Urinary bladder (tissue), 4 donors: ENCODE results near the gene ZFP36L1. TPM values are rescaled to one million over a fixed set of nuclear protein-coding genes. Genes with fewer than 3 reads are reported as not detected.

Experiments
- DNase-seq: peaks from one replicate; pipeline ENCODE4 v3.0.0-alpha.2; 2015; ENCODE audit errors: extremely low spot score
- H3K27ac ChIP-seq: one replicate; pipeline ENCODE4 v1.5.1; 2013; ENCODE audit warnings: low read depth, mild to moderate bottlenecking, moderate library complexity
- H3K36me3 ChIP-seq: one replicate; pipeline ENCODE4 v1.6.1; 2013; ENCODE audit warnings: mild to moderate bottlenecking, moderate library complexity; ENCODE audit not compliant: insufficient read depth
- H3K4me1 ChIP-seq: one replicate; pipeline ENCODE4 v1.6.1; 2013; ENCODE audit warnings: mild to moderate bottlenecking, moderate library complexity; ENCODE audit not compliant: insufficient read depth
- H3K4me3 ChIP-seq: one replicate; pipeline ENCODE4 v1.5.1; 2013; ENCODE audit warnings: low read depth, low read length
- WGBS: extraction: QIAGEN DNeasy Blood & Tissue Kit; methylation state at CpG from one replicate; pipeline ENCODE4 v1.1.7; 2013; 5-methylcytosine and 5-hydroxymethylcytosine counted together
- polyA plus RNA-seq: library from polyadenylated mRNA; stranded (reverse); fragments of 200-250 nt; gene quantifications from one replicate; pipeline ENCODE4 v1.2.3, GENCODE V29; 2013
- total RNA-seq: library from RNA; depleted of rRNA; stranded (reverse); fragments of >200 nt; gene quantifications from one replicate; pipeline ENCODE4 v1.2.3, GENCODE V29; 2014
- donor health status: healthy with polysubstance abuse.
- donor health status: healthy.

ZFP36L1 gene
- total and polyA plus RNA-seq, 2 donors: 82.2 to 653 TPM

- no peak for DNase-seq
These were observed 3.7 kb upstream of the ZFP36L1 start for GRCh38 chr14:68796418-68797101.

GRCh38 chr14:68795597-68796417, 2.9 kb upstream of the ZFP36L1 start:
- Histone ChIP-seq H3K4me3 (peak overlapping the region; percentile 86), H3K36me3 (no peaks in the 10 kb centered on the region), H3K4me1 (no peaks in the 10 kb centered on the region), H3K27ac (peak overlapping the region; percentile 100)
- no peak for DNase-seq
- under 1% methylated on average over 70 of the region's 70 CpGs for WGBS

More at GRCh38 chr14:68796418-68797101, 3.7 kb upstream of the ZFP36L1 start:
- peak overlapping the region; percentile 100 for H3K27ac ChIP-seq
- H3K4me1 ChIP-seq: no peaks in the 10 kb centered on the region
- peak overlapping the region; percentile 86 for H3K4me3 ChIP-seq
- H3K36me3 ChIP-seq: no peaks in the 10 kb centered on the region
- WGBS: 54% methylated on average over 5 of the region's 5 CpGs

- no peak for DNase-seq
- no peaks in the 10 kb centered on the region for H3K4me1 ChIP-seq
- peak overlapping the region; percentile 86 for H3K4me3 ChIP-seq
- under 1% methylated on average over 36 of the region's 36 CpGs for WGBS
- H3K36me3 ChIP-seq: peaks cover 3% of the 10 kb centered on the region
- peak overlapping the region; percentile 100 for H3K27ac ChIP-seq
These were observed 2.2 kb upstream of the ZFP36L1 start for GRCh38 chr14:68794851-68795596.

- peak overlapping the region; percentile 86 for H3K4me3 ChIP-seq
- under 1% methylated on average over 41 of the region's 41 CpGs for WGBS
These were observed 1.4 kb upstream of the ZFP36L1 start for GRCh38 chr14:68794130-68794850.

GRCh38 chr14:68793734-68794129, 865 bp upstream of the ZFP36L1 start:
- no peak for DNase-seq
- Histone ChIP-seq H3K27ac (peak overlapping the region; percentile 100), H3K4me3 (peak overlapping the region; percentile 86), H3K36me3 (peaks cover 12% of the 10 kb centered on the region), H3K4me1 (no peaks in the 10 kb centered on the region)
- under 1% methylated on average over 33 of the region's 33 CpGs for WGBS

More at GRCh38 chr14:68794130-68794850, 1.4 kb upstream of the ZFP36L1 start:
- H3K27ac ChIP-seq: peak overlapping the region; percentile 100
- DNase-seq: no peak
- no peaks in the 10 kb centered on the region for H3K4me1 ChIP-seq
- H3K36me3 ChIP-seq: peaks cover 10% of the 10 kb centered on the region

GRCh38 chr14:68792678-68792978, 239 bp downstream of the ZFP36L1 start:
- DNase-seq: no peak
- Histone ChIP-seq H3K4me1 (no peaks in the 10 kb centered on the region), H3K4me3 (peak overlapping the region; percentile 98), H3K36me3 (peaks cover 12% of the 10 kb centered on the region), H3K27ac (peak overlapping the region; percentile 94)
- WGBS: under 1% methylated on average over 13 of the region's 13 CpGs

GRCh38 chr14:68791902-68792677, 777 bp downstream of the ZFP36L1 start:
- H3K4me3 ChIP-seq: peak overlapping the region; percentile 98
- no peak for DNase-seq
- no peaks in the 10 kb centered on the region for H3K4me1 ChIP-seq
- peaks cover 12% of the 10 kb centered on the region for H3K36me3 ChIP-seq
- WGBS: under 1% methylated on average over 33 of the region's 33 CpGs
- H3K27ac ChIP-seq: peak overlapping the region; percentile 94

- Histone ChIP-seq H3K36me3 (peaks cover 12% of the 10 kb centered on the region), H3K27ac (peak overlapping the region; percentile 94), H3K4me3 (peak overlapping the region; percentile 98), H3K4me1 (no peaks in the 10 kb centered on the region)
- under 1% methylated on average over 15 of the region's 15 CpGs for WGBS
- DNase-seq: no peak
These were observed 1.6 kb downstream of the ZFP36L1 start for GRCh38 chr14:68791078-68791901.

GRCh38 chr14:68790644-68791077, 2.2 kb downstream of the ZFP36L1 start:
- Histone ChIP-seq H3K4me3 (peak overlapping the region; percentile 98), H3K4me1 (no peaks in the 10 kb centered on the region), H3K36me3 (peaks cover 12% of the 10 kb centered on the region), H3K27ac (peak overlapping the region; percentile 94)
- no peak for DNase-seq
- WGBS: 2% methylated on average over 8 of the region's 8 CpGs

GRCh38 chr14:68789821-68790643, 2.8 kb downstream of the ZFP36L1 start:
- Histone ChIP-seq H3K4me1 (no peaks in the 10 kb centered on the region), H3K4me3 (peak overlapping the region; percentile 98), H3K27ac (peak overlapping the region; percentile 94), H3K36me3 (peaks cover 12% of the 10 kb centered on the region)
- WGBS: 1% methylated on average over 45 of the region's 45 CpGs
- no peak for DNase-seq
